Activated CD8-positive, alpha-beta memory T cell treated with anti-CD3 and anti-CD28 coated beads, Interleukin-2, amount 10 ng/mL, durations not matched to agents 7 days and 5 days (primary cell): ENCODE results near the gene SPEG. TPM values are rescaled to one million over a fixed set of nuclear protein-coding genes. Genes with fewer than 3 reads are reported as not detected.

ENCODE experiments used
- ATAC-seq: fragments of 150-1000 bp; cut with Tn5 transposase; one replicate; pipeline ENCODE4 v1.10.0; 2021; ENCODE audit warnings: moderate library complexity
- CTCF ChIA-PET: fragments of 350-600 bp; sonication (Branson Sonifier 250); formaldehyde crosslinking; loops from one replicate; lab custom pipeline; 2021; ENCODE audit warnings: antibody characterized with exemption; lab: Charles Lee
- DNase-seq: peaks from one replicate; pipeline ENCODE4 v3.0.0-alpha.2; 2020
- H3K27ac Mint-ChIP-seq: one replicate; pipeline ENCODE4 v1.8.0; 2021; ENCODE audit warnings: mild to moderate bottlenecking, mixed read lengths
- H3K27me3 Mint-ChIP-seq: one replicate; pipeline ENCODE4 v1.8.0; 2021; ENCODE audit warnings: mixed read lengths
- H3K36me3 Mint-ChIP-seq: one replicate; pipeline ENCODE4 v1.8.0; 2021; ENCODE audit warnings: mild to moderate bottlenecking, mixed read lengths
- H3K4me1 Mint-ChIP-seq: one replicate; pipeline ENCODE4 v1.8.0; 2021; ENCODE audit warnings: mixed read lengths
- H3K4me3 Mint-ChIP-seq: one replicate; pipeline ENCODE4 v1.8.0; 2021; ENCODE audit warnings: mild to moderate bottlenecking, moderate library complexity, mixed read lengths
- H3K9me3 Mint-ChIP-seq: one replicate; pipeline ENCODE4 v1.8.0; 2022; ENCODE audit warnings: low read depth, mixed read lengths
- total RNA-seq, 2 experiments: library from RNA; stranded (reverse); gene quantifications; one replicate each; pipeline ENCODE4 v1.2.3, GENCODE V29; 2021

Gene SPEG
- total RNA-seq, 2 experiments from 2014 or later, result 0.52 to 1.3 TPM

DNA sequence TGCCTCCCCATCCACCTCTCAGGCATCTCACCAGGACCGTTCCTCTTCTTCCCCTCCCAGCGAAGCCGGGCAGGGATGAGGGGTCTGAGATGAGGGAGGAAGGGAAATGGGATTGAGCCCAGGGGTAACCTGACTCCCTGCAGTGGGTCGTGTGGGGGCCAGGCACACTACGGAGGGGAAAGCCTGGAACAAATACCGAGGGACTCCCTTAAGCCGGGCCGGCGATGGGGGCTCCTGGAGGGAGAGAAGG, 250 bp upstream of the SPEG start:
- Mint-ChIP-seq H3K27me3 (peaks cover 29% of the 10 kb centered on the region), H3K27ac (no peak overlapping the region), H3K9me3 (no peaks in the 10 kb centered on the region), H3K4me3 (no peak overlapping the region), H3K4me1 (no peaks in the 10 kb centered on the region), H3K36me3 (no peaks in the 10 kb centered on the region)
- no peak for DNase-seq
- CTCF ChIA-PET, result interaction anchor here (0.9 to 1.4 kb wide), 6 partner anchors 16 to 93 kb away, joined by 3 to 6 read pairs (median 3); partner anchors contain the start of genes DES and DNPEP
- no peak for ATAC-seq

DNA sequence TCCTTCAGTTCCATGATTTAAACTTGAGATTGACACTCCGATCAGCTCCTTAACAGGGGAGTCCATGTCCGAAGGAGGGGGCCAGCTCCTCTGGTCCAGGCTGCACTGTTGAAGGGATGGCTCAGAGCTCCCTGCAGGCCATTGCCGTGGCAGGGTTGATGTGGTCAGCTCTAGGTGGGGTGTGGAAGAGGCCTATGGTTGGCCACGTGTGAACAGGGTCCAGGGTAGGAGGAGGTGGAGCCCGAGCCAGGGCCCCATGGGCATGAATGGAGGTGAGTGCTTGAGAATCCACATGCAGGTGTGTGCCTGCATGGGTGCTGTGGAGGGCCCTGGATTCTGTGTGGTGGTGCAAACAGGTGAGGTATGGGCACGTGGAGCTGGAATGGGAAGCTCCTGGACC, 1.1 kb downstream of the SPEG start:
- no peak overlapping the region for H3K27ac Mint-ChIP-seq
- CTCF ChIA-PET, result interaction anchor here (1.2 kb wide), 1 partner anchor 32 kb away, joined by 8 read pairs; no protein-coding TSS in a partner anchor
- no peaks in the 10 kb centered on the region for H3K4me1 Mint-ChIP-seq
- no peak for ATAC-seq
- DNase-seq, result no peak
- peaks cover 34% of the 10 kb centered on the region for H3K27me3 Mint-ChIP-seq
- H3K36me3 Mint-ChIP-seq, result no peaks in the 10 kb centered on the region
- no peaks in the 10 kb centered on the region for H3K9me3 Mint-ChIP-seq
- H3K4me3 Mint-ChIP-seq, result no peak overlapping the region

DNA sequence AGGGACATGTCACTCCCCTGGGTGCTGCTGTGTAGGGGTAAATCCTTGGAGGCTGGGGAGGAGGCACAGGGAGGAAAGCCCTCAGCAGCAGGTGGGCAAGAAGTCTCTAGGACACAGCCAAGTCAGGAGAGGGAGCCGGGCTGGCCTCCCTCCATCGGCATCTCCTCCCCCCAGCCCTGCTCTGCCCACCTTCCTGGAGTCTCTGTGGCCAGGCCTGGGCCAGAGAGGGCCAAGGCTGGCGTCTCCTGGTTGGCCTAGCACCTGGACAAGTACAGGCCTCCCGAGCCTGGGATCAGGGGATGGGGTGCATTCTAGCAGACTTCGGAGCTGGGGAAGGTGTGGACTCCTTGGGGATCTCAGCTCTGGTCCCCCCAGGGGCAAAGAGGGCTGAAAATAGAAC, 1.8 kb downstream of the SPEG start:
- no peak overlapping the region for H3K4me3 Mint-ChIP-seq
- peaks cover 38% of the 10 kb centered on the region for H3K27me3 Mint-ChIP-seq
- CTCF ChIA-PET, result no interaction called here
- ATAC-seq, result no peak
- H3K36me3 Mint-ChIP-seq, result no peaks in the 10 kb centered on the region
- H3K9me3 Mint-ChIP-seq, result no peaks in the 10 kb centered on the region
- no peak for DNase-seq
- H3K4me1 Mint-ChIP-seq, result no peaks in the 10 kb centered on the region
- no peak overlapping the region for H3K27ac Mint-ChIP-seq

DNA sequence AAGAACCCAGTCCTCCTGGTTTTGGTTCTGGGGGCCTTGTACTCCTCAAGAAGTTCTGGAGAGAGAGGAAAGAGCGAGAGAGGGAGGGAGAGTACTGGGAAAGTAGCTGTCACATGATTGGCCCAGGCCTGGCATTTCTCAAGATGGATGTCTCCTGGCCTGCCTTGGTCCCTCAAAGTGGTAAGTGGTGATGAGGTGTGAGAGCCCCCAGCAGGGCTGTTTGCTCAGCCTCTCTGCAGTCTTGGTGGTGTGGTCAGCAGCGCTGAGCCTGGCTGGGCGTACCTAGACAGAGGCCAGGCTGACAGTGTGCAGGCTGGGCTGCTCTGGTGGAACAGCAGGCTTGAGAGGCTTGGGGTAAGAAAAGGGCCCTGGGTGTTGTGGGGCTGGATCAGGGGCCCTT, 2.5 kb downstream of the SPEG start:
- no peak for DNase-seq
- Mint-ChIP-seq H3K36me3 (no peaks in the 10 kb centered on the region), H3K4me1 (no peaks in the 10 kb centered on the region), H3K27me3 (peaks cover 39% of the 10 kb centered on the region), H3K9me3 (no peaks in the 10 kb centered on the region), H3K4me3 (no peak overlapping the region), H3K27ac (no peak overlapping the region)
- ATAC-seq, result no peak
- CTCF ChIA-PET, result no interaction called here

DNA sequence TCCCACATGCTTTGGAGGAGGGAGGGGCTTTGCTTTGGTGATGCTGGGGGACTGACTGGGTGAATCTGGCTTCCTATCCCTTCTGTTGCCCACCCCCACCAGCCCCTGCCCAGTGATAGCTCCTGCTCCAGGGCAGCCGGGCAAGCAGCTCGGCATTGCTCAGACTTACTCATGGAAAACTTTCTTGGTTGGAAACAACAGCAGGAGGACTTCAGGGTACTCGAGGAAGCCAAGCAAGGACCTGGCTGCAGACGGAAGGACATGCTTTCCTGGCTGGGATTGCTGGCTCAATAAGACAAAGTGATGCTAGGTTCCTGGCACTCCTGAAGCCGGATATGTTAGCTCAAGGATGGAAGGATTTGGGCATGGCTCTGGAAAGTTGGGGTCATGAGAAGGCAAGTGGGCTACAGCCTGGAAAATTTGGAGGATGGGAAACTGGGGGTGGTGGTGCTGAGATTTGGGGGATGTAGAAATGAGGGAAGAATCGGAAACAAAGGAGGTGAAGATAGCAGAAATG, 3.1 kb downstream of the SPEG start:
- no peak for DNase-seq
- Mint-ChIP-seq H3K4me1 (peaks cover 2% of the 10 kb centered on the region), H3K4me3 (no peak overlapping the region), H3K27me3 (peaks cover 43% of the 10 kb centered on the region), H3K27ac (no peak overlapping the region), H3K36me3 (no peaks in the 10 kb centered on the region), H3K9me3 (no peaks in the 10 kb centered on the region)
- no peak for ATAC-seq
- CTCF ChIA-PET, result interaction anchor here (1.7 kb wide), 1 partner anchor 20 kb away, joined by 8 read pairs; no protein-coding TSS in a partner anchor

DNA sequence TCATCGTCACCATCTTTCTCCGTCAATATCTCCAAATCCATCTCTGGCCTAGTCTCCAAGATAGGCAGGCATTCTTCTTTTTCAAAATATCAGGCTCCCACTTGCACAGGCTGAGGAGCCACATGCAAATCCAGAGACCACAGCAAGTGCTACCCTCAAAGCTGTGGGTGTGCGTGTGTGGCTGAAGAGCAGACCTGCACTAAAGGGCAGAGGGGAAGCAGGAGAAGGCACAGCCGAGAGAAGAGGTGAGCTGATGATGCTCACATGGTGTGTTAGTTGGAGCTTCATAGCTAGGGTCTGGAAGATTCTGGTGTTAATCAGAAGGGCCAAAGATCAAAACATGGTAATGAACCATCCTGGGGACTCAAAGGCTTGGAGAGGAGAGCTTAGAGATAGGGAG, 3.8 kb downstream of the SPEG start:
- DNase-seq (no peak), ATAC-seq (no peak)
- Mint-ChIP-seq H3K4me1 (peaks cover 2% of the 10 kb centered on the region), H3K9me3 (no peaks in the 10 kb centered on the region), H3K36me3 (no peaks in the 10 kb centered on the region), H3K27ac (no peak overlapping the region), H3K27me3 (peaks cover 46% of the 10 kb centered on the region), H3K4me3 (no peak overlapping the region)
- CTCF ChIA-PET, result interaction anchor here (0.5 to 1.7 kb wide), 2 partner anchors 20 to 1180 kb away, joined by 4 to 8 read pairs; no protein-coding TSS in a partner anchor

DNA sequence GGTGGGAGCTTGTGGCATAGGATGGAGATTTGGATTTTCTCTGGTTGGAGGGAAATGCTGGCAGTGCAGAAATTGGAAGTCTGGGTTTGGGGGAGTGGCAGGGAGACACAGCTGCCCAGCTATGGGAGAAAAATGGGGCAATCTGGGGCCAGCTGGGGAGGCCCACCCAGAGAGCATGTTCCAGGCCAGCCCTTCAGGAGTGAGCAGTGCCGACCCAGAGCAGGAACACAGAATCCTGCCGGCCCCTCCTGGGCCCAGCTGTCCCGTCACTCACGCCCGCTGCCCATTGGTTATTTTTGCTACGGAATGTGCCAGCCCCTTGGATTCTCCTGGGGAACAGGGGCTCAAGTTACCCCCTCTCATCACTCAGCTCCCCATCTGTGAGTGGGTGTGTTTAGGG, 4.9 kb downstream of the SPEG start:
- no peak for ATAC-seq
- CTCF ChIA-PET, result interaction anchor here (1.7 kb wide), 1 partner anchor 19 kb away, joined by 8 read pairs; no protein-coding TSS in a partner anchor
- H3K4me1 Mint-ChIP-seq, result peaks cover 2% of the 10 kb centered on the region
- DNase-seq, result no peak
- H3K9me3 Mint-ChIP-seq, result no peaks in the 10 kb centered on the region
- peaks cover 43% of the 10 kb centered on the region for H3K27me3 Mint-ChIP-seq
- H3K36me3 Mint-ChIP-seq, result no peaks in the 10 kb centered on the region
- H3K27ac Mint-ChIP-seq, result no peak overlapping the region
- H3K4me3 Mint-ChIP-seq, result no peak overlapping the region

DNA sequence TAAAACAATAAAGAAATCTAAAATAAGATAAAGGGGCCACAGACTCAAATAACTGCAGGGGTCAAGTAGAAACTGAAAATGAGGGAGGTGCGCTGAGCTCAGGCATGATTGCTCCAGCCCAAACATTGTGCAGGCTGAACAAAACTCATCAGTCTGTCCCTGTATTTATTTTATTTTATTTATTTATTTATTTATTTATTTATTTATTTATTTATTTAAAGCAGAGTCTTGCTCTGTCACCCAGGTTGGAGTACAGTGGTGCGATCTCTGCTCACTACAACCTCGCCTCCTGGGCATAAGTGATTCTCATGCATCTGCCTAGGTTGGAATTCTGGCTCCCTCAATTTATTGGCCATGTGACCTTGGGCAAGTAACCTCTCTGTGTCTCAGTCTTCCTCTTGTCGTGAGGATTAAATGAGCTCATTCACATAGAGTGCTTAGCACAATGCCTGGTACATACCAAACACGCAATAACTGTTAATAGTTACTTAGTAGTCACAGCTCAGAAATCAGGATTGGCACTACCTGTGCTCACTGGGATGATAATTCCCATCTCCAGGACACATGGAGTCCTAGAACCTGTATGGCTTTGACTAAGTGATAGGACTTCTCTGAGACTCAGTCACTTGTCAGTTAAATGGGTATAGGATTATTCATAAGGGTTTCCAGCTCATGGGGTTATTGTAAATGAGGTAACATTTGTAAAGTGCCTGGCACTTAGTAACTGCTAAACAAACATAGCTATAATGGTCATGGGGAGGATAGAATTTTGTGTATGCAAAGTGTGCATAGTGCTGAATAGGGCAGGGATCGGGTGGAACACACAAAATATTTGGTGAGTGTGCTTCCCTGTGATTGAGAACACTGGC, 6.0 kb downstream of the SPEG start:
- Mint-ChIP-seq H3K9me3 (no peaks in the 10 kb centered on the region), H3K4me3 (no peak overlapping the region), H3K36me3 (no peaks in the 10 kb centered on the region), H3K4me1 (peaks cover 2% of the 10 kb centered on the region), H3K27me3 (peaks cover 38% of the 10 kb centered on the region), H3K27ac (no peak overlapping the region)
- CTCF ChIA-PET, result interaction anchor here (1.0 kb wide), 1 partner anchor 89 kb away, joined by 3 read pairs; no protein-coding TSS in a partner anchor
- no peak for DNase-seq
- peak; percentile 12 for ATAC-seq

DNA sequence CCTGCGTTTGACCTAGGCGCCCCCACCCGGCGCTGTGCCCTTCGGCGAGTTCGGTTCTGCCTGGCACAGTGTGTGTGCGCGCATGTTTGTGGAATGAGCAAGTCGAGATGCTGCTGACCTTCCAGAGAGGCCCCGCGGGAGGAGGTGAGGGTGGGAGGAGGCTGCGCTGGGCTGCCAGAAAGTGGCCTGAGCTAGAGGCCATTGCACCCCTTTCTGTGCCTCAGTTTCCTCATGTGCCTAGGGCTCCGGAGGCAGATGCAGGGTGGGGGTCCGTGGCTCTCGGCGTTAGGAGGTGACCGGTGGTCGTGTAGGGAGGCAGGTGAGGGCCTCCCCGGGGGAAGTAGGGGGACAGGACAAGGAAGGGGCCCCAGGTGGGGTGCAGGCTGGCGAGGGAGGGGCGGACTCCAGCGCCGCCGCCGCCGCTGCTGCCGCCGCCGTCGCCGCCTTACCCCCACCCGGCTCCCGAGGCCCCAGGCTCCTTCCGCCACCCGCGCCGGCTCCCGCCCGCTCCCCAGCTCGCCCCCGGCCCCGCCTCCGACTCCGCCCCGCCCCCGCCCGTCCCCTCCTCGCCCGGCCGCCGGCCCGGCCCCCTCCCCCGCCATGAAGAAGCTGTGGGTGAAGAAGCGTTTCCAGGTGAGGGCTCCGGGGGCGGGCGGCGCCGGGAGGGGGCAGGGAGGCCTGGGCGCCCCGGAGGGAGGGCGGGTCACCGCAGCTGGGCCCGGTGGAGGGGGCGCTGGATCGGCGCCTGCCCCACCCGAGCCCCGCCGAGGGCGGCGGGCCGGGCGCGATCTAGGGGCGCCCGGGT, 7.0 kb downstream of the SPEG start:
- ATAC-seq, result peak; percentile 45
- peak overlapping the region; percentile 13 for H3K4me3 Mint-ChIP-seq
- H3K9me3 Mint-ChIP-seq, result no peaks in the 10 kb centered on the region
- H3K27ac Mint-ChIP-seq, result no peak overlapping the region
- H3K4me1 Mint-ChIP-seq, result peaks cover 2% of the 10 kb centered on the region
- DNase-seq, result no peak
- CTCF ChIA-PET, result interaction anchor here (1.0 kb wide), 2 partner anchors 18 to 88 kb away, joined by 3 read pairs; no protein-coding TSS in a partner anchor
- H3K36me3 Mint-ChIP-seq, result no peaks in the 10 kb centered on the region
- peaks cover 30% of the 10 kb centered on the region for H3K27me3 Mint-ChIP-seq

DNA sequence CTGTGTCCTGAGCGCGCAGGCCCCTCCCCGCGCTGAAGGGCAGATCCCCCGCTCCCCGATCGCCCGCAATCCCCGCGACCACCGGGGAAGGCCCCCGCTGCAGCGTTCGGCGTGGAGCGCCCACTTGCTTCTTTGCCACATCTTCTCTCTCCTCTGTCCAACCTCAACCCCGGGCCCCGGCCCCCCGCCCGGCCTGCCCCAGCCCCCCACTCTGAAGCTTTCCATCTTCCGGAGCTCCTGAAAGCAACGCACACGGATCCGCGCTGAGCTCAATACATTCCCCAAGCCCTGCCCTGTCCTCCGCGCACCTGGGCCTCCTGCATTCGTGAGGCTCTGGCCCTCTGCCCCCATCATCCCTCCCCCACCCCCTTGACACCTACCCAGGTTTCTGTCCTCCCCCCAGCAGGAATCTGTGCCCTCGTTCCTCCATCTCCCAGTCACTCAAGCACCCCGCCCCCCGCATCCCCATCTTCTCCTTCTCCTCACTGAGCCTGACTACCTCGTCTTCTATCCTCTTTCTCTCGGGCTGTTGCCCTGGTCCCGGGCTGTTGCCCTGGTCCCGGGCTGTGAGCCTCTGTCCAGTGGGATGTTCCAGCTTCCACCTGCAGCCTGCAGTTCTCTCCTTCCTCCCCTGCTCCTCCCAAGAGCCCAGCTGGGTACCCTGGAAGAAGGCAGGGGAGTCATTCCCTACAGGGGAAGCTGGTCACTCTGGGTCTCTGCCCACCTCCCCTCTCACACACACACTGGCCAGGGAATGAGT, 7.8 kb downstream of the SPEG start:
- ATAC-seq, result no peak
- Mint-ChIP-seq H3K4me1 (peaks cover 2% of the 10 kb centered on the region), H3K27me3 (peaks cover 30% of the 10 kb centered on the region), H3K36me3 (no peaks in the 10 kb centered on the region), H3K9me3 (no peaks in the 10 kb centered on the region), H3K27ac (no peak overlapping the region), H3K4me3 (peak overlapping the region; percentile 30)
- CTCF ChIA-PET, result interaction anchor here (0.6 to 1.0 kb wide), 2 partner anchors 17 to 27 kb away, joined by 3 to 5 read pairs; no protein-coding TSS in a partner anchor
- no peak for DNase-seq

DNA sequence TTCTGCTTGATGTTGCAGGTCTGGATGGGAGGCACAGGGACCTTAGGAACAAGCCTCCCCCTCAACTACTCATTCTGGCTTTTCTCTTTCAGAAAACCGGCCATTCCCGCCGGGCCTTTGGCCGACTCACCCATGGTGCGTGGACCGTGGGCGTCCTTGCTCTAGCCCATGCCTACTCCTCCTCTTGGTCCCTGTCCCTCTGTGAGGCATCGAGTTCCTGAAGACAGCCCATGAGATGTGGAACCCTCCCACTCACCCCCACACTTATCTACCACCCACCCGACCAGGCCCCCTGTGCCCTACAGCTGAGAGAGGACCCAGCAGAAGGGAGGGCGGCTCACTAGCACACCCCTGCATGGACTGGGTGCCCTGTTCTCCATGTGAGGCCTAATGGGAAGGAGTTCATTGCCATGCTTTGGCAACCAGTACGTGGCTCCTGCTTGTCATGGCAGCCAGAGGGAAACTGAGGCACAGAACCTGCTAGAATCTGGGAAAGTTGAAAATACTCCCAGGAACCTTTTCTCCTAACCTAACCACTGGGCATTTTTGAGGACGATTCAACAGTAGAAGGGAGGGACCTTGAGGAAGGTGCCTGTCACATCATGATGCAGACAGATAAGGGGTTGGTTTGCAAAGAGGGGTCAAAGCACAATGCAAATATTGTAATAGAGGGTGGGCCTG, 8.5 kb downstream of the SPEG start:
- H3K27ac Mint-ChIP-seq, result no peak overlapping the region
- H3K27me3 Mint-ChIP-seq, result peaks cover 35% of the 10 kb centered on the region
- H3K9me3 Mint-ChIP-seq, result no peaks in the 10 kb centered on the region
- DNase-seq (no peak), ATAC-seq (no peak)
- peaks cover 2% of the 10 kb centered on the region for H3K4me1 Mint-ChIP-seq
- H3K36me3 Mint-ChIP-seq, result no peaks in the 10 kb centered on the region
- no peak overlapping the region for H3K4me3 Mint-ChIP-seq
- CTCF ChIA-PET, result interaction anchor here (0.6 kb wide), 1 partner anchor 28 kb away, joined by 5 read pairs; no protein-coding TSS in a partner anchor

DNA sequence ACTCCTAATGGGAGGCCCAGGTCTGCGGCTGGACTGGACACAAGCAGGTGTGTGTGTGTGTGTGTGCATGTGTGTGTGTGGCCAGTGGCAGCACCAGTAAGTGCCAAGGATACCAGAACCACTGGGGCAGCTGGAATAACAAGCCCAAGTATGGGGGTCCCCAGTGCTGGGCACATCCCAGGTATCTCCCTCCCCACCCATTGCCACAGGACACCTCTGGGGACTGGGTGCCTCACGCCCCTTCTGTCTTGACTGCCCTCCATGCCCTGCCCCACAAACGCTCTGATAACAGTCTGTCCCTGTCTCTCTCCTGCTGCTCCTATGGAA, 9.0 kb downstream of the SPEG start:
- ATAC-seq (no peak), DNase-seq (no peak)
- Mint-ChIP-seq H3K27me3 (peaks cover 35% of the 10 kb centered on the region), H3K4me1 (peaks cover 2% of the 10 kb centered on the region), H3K9me3 (no peaks in the 10 kb centered on the region), H3K27ac (no peak overlapping the region), H3K36me3 (no peaks in the 10 kb centered on the region), H3K4me3 (no peak overlapping the region)
- CTCF ChIA-PET, result no interaction called here
